DMS53 treated with DMSO at 0.1 percent for 48 hours (cell line): Measurements from ENCODE around the gene ADGRL1.
"Not testable (repeated sequence)": the region's sequence is repeated elsewhere in the genome, so short reads cannot be mapped to it uniquely, and the experiment has no call there.

ENCODE experiments used
- DNase-seq: peaks from one replicate; lab custom pipeline; 2025; ENCODE audit not compliant: unreplicated experiment; lab: John Stamatoyannopoulos, UW

Gene ADGRL1

DNA sequence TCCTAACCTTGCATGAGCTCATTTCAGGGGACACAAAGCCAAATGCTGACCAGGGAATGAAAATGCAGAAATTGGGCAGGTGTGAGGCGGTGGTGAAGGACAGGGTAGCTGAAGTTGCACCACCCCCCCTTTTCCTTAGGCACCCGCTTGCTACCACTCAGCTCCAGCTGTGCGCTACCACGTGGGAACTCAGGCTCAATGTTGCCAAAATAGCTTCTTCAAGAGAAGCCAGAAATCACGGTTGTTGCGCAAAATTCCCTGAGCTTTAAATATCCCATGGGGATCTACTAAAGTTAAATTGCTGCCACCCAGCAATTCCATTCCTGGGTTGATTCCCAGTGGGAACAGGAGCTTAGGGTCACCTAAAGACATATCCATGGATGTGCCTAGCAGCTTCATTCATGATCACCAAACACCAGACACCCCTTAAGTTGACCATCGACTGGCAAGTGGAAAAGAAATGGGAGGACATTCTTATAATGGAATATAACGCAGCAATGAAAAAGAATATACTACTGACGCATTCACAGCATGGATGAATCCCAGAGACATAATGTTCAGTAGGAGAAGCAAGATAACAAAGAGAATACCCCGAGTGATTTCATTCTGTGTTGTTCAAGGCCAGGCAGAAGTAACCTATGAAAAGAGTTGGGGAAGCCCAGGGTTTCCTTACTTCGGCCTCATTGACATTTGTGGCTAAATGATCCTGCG, 12.8 kb upstream of the ADGRL1 start:
- DNase-seq, result no peak

DNA sequence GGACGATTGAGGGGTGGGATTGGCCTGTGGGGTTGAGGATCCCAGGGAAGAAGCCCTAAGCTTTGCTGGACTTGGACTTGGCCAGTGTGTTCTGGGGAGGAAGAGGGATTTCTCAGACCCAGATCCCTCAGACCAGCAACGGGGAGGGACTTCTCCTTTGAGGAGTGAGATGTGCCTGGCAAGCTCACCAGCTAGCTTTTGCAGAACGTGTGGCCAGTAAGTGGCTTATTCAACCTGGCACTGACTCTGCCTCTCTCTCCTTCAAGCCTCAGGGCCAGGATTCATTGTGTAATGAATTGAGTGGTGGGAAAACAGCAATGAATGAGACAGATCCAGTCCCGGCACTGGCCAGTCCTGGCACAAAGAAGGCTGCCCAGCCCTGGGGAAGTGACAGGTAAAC, 11.9 kb upstream of the ADGRL1 start:
- DNase-seq, result not testable (repeated sequence)

DNA sequence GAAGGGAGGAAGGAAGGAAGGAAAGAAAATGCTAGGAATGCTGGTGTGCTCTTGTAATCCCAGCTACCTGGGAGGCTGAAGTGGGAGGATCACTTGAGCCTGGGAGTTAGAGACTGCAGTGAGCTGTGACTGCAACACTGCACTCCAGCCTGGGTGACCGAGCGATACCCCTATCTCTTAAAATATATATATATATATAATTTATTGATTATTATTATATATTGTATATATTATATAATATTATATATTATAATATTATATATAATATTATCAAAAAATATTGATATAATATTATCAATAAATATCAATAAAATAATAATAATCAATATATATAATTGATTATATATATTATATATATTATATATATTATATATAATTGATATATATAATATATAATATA, 8.6 kb upstream of the ADGRL1 start:
- DNase-seq, result no peak

DNA sequence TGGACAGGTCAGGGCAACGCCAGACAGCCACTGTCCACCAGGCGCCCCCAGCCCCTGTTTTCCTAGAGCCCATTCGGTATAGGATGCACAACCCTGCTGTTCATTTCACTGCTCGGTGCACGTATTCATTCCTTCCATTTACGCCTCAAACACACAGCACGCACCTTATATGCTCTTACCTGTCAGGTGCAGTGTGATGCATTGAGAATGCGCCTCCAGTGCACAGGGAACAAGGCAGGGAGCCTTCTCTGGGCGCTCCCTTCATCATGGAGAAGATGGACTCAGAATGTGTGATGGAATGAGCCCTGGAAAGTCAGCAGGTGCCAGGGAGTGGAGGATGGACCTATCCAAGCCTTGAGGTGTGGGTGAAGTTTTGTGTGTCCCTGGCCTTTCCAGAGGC, 4.2 kb upstream of the ADGRL1 start:
- DNase-seq, result not testable (repeated sequence)

DNA sequence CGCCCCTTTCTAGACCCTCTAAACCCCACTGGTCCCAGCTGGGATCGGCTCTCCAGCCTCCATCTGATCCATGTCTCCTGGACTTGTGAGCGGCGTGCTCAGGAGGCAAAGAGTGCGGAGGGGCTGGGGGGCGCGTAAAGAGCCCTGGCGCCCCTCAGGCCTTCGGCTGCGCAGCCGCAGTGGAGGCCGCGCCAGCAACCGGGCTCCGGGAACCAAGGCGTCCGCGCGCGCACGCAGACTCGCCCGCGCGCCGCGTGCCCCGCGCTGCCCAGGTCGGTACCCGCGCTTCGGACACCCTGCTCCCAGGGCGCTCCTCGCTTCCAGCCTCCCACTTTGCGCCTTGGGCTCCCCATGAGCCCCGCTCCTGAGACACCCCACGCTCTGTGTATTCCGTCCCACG, 3.4 kb upstream of the ADGRL1 start:
- DNase-seq, result not testable (repeated sequence)

DNA sequence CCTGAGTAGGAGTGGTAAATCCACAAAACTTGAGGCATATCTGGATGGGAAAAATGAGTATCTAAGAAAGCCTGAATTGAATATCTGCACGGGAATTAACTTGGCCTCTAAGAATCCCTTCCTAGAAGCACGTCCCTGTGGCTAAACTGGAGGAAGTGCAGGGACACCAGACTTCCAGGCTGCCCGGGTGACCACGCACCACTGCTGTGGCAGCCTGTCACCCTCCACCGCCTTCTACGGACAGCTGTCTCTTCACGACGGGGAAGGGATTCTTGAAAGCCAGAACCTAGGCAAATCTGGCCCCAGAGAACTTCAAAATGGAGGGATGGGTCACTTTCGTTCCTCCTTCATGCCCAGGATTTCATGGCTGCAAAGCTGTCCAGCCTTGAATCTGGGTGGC, 2.5 kb upstream of the ADGRL1 start:
- not testable (repeated sequence) for DNase-seq

DNA sequence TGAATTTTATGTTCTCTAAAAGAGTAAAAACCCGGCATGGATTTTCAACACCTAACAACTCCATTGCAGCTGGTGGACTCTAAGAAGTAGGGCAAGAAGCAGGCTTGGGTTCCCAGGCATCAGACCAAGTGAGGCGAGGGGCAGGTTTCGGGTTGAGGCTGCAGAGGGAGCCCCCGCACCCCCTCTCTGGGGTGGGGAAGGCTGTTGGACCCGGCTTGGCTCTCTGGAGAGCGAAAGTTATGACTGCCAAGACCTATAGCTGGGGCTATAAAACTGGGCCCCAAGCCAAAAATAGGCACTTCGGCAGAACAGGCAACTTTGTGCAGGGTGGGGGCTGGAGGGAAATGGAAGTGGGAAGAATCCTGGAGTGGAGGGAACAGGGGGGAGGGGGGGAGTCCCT, 1.8 kb upstream of the ADGRL1 start:
- not testable (repeated sequence) for DNase-seq

DNA sequence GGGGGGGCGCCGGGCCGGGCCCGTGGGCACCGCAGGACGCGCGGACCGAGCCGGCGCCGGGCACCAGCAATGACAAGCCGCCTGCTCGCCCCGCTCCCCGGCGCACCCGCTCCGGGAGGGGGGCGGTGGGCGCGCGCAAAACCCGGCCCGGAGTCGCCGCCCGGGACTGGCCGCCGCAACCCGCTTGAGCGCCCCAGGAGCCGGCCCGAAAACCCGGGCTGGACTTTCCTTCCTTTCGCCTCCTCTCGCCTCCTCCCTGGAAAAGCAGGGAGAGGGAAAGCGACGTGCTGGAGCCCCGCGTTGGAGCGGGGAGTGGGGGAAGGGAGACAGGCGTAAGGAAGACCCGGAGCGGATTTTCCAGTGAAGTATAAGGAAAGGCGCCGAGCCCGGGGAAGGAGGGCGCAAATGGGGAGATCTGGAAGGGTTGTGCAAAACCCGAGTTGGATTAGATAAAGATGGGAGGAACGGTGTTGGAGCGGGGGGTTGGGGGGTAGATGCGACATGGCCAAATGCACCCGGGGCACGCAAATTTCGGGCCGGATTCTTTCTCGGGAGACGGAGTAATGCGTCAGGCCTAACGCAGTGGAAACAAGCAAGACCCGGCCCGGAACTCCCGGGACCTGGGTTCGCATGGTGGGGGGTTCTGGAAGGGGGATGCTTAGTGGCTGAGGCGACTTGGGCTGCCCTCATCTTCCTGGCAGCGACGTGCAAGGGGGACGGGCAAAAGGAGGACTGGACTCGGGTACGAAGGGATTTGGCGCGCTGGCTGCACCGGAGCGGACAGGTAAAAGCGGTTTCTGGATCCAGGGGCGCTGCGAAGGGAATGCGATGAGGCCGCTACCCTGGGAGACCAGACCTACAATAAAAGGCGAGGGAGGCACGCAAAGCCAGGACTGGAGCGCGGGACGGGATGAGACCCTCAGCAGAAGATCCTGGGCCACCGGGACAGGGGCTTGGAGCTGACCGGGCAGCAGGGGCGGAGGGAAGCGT, 1.1 kb upstream of the ADGRL1 start:
- DNase-seq, result peak; percentile 73

DNA sequence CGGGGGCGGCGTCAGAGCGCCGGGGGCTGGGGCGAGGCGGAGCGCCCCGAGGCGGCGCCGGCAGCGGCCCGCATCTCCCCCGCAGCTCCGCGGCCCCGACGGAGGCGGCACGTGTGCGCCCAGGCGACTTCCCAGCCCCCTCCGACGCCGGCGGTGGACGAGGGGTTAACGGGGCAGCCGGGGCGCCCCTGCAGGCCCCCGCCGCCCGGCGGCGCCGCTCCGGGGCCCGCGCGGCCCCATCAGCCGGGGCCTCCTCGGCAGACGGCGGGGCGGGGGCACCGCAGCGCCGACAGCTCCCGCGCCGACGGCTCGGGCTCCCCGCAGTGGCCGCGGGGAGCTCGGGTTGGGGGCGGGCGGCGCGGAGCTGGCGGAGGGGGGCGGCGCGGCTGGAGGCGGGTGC, 339 bp upstream of the ADGRL1 start:
- DNase-seq, result not testable (repeated sequence)

DNA sequence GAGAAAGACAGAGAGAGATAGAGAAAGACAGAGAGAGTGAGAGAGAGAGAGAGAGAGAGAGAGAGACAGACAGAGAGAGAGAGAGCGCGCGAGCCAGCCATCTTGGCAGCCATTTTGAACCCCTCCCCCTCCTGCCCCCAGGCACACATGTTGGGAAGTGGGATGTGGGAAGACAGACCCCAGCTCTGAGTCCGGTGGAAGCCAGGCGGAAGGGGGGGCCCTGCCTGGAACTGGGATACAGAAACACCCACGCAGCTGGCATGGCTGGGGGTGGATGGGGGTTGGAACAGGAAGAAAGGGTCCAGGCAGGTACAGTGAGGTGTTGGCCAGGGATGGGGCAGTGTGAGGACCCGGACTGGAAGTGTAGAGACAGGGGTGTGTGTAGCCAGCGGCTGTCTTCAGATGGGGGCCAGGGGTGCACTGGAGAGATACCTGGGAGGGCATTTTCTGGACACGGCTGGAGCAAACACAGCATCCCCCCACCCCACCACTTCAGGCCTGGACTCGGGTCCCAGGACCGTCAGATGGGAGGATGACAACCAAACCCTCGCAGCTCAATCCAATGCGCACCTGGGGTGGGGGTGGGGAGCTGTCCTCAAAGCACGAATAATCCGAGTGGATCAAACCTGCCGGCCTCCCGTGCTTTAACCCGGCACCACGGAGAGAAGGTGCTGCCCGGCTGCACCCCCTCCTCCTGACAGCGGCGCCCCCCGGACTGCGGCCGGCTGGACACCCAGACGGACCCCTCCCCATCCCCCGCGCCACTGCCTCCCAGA, 1.1 kb downstream of the ADGRL1 start:
- not testable (repeated sequence) for DNase-seq

DNA sequence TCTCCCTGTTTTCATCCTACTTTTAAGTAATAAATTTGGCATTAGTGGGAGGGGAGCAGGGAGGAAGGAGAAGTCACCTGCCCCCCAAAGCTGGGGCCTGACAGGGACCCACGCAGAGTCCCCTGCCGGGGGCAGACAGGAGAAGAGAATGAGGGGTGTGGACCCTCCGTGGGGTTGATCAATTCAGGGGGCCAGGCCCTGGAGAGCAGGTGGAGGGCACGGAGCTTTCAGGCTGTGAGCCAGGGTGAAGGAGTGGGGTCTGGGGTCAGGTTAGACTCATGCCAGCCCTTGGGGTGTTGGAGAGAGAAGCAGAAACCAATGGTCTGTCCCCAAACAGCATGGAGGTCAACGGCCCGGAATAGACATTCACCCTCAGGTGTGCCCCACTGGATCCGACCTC, 1.8 kb downstream of the ADGRL1 start:
- not testable (repeated sequence) for DNase-seq

DNA sequence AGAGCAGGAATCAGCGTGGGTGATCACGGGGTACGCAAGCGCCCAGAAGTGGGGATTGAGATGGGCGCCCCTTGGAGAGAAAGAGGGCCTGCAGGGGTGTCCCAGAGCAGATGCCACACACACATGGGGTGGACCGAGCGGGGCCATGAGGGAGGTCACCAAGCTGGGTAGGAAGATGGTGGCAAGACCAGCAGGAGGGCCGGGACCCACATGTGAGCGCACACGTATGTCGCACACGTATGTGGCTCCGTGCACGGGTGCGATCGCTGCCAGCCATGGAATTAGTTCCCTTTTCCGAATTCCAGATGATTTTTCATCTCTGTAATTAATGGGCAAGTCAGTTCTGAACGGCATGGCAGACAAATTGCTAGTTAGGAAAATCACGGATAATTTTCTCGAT, 2.2 kb downstream of the ADGRL1 start:
- DNase-seq, result not testable (repeated sequence)

DNA sequence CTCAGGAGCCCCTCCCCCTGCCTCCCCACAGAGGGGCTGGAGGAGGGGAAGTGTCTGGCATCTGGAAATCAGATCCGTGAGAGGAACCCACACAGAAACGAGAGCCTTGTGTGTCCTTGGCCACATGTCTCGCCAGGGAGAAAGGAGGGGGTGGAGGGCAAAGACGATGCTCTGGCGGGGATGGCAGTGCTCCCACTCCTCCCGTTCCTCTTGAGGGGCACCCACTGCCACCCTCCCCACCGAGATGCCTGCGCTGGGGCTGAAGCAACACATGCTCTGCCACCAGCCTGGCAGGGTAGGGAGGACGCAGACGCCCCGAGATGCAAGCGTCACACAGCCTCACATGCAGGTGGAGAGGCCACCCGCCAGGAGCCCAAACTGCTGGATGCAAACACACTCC, 2.8 kb downstream of the ADGRL1 start:
- no peak for DNase-seq

DNA sequence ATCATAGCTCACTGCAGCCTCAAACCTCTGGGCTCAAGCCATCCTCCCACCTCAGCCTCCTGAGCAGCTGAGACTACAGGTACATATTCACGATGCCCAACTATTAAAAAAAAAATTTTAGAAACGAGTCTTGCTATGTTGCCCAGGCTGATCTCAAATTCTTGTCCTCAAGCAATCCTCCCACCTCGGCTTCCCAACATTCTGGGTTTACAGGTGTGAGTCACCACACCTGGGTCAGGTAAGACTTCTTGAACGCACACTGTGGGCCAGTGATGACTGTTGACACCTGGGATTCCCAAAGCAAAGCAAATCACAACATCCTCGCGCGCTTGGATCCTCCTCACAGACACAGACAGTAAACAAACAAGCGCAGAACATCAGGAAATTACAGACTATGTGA, 4.5 kb downstream of the ADGRL1 start:
- DNase-seq, result not testable (repeated sequence)

DNA sequence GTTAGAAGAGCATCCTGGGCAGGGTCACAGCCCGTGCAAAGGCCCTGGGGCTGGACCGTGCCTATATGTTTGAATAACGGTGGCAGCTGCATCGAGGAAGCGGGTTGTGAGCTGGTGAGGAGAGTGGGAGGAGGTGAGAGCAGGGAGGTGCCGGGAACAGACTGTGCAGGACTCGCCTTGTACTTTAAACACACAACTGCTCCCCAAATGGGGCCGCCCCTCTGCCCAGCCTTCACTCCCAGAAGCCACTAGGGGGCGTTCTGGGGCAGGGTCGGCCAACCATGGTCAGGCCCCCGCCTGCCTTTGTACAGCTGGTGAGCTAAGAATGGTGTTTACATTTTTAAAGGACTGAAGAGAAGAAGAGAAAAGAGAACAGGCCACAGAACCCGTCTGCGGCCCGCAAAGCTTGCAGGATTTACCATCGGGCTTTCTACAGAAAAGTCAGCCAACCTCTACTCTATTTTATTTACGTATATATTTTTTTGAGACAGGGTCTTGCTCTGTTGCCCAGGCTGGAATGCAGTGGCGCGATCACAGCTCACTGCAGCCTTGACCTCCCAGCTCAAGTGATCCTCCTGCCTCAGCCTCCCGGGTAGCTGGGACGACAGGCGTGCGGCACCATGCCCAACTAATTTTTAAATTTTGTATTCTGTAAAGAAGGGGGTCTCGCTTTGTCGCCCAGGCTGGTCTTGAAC, 5.7 kb downstream of the ADGRL1 start:
- DNase-seq, result not testable (repeated sequence)

DNA sequence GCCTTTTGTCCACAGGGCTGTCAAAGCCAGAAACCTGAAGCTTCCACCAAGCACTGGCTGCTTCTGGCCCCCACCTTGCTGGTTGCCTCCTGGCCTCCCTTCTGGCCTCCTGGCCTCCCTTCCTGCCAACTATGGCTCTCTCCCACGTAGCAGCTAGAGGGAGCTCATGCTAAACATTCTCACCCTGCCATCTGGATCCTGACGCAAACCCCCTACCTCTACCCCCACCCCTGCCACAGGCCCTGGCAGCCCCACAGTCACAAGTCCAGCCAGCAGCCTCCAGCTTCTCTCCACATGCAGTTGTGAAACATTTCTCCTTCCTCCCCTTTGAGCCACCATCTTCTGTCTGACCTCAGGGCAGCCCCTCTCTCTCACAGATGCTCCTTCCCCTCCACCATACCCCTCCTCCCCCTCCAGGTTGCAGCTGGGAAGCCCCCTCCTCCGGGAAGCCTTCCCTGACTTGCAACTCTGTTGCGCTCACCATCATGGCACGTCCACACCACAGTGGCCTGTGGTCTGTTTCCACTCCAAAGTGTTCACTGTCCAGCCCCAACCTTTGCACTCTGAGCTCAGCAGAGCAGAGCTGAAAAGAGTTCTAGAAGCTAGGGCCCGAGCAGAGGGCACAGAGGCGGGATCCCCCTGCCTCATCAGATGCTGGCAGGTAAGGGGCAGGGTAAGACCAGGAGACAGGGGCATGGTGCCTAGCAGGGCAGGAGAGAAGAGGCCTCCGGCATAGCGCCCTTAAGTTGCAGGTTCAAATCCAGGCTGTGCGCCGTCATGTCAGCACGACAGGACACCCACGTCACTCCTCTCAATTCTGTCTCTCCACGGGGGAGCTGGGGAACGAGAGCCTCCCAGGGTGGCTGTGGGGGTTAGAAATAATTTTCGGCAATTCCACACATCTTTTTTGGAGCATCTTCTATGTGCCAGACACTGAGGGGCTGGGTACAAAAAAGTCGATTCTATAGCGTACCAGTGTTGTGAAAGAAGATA, 7.3 kb downstream of the ADGRL1 start:
- DNase-seq, result no peak

DNA sequence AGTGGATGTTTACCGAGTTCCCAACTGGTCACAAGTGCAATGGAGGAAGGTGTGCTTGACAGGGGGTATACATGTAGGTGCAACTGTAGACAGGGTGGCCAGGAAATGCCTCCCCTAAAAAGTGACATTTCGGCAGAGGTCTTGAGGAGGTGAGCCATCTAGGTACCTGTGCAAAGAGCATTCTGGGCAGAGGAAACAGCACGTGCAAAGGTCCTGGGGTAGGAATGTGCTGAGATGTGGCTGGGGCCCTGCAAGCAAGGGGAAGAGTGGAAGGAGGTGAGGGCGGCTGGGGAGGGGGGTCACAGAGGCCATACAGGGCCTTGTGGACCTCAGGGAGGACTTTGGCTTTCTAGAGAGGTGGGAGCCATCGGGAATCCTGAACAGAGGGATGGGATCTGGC, 8.1 kb downstream of the ADGRL1 start:
- DNase-seq, result no peak

DNA sequence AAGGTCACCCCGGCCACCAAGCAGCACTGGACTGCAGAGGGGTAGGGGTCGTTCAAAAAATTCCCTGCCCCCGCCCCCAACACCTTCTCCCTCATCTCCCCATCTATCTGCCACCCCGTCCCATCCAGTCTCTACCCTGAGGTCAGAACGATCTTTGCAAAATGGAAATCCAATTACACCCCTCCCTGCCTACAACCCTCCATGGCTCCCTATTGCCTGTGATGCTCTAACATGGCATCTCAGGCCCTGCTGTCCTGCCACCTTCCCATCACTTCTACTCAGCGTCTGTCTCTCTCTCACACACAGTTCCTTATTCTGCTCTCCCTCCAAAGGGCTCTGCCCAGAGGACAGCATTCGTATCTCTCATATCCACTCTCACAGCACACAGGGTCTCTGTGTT, 8.7 kb downstream of the ADGRL1 start:
- not testable (repeated sequence) for DNase-seq

DNA sequence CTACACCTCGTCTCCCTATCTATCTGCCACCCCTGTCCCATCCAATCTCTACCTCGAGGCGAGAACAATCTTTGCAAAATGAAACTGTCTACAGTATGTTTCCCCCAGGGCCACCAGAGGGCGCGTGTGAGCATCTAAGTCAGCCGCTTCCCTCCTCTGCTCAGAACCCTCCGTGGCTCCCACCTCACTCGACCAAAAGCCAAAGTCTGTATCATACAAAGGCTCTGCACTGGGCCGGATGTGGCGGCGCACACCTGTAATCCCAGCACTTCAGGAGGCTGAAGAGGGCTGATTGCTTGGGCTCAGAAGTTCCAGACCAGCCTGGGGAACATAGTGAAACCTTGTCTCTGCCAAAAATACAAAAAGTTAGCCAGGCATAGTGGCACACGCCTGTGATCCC, 9.9 kb downstream of the ADGRL1 start:
- peak; percentile 6 for DNase-seq
